ENCODE results near the gene AKT1S1. TPM values are rescaled to one million over a fixed set of nuclear protein-coding genes. Genes with fewer than 3 reads are reported as not detected.

The AKT1S1 gene
- total RNA-seq, 1 donor from 2014 or later: 116 TPM

- H3K27ac ChIP-seq (ENCODE audit: low read depth, low read length): no peak overlapping the region
- no peak for DNase-seq (ENCODE audit: low read depth)
- Mint-ChIP-seq H3K9me3 (ENCODE audit: unreplicated experiment) (peaks cover 2% of the 10 kb centered on the region), H3K4me3 (ENCODE audit: unreplicated experiment) (no peak overlapping the region), H3K4me1 (ENCODE audit: low read depth, unreplicated experiment) (peaks cover 21% of the 10 kb centered on the region), H3K36me3 (ENCODE audit: low read depth, unreplicated experiment) (peaks cover 12% of the 10 kb centered on the region), H3K27me3 (ENCODE audit: low read depth, unreplicated experiment) (no peaks in the 10 kb centered on the region), H3K27ac (ENCODE audit: unreplicated experiment) (no peak overlapping the region)
- H3K4me3 ChIP-seq (ENCODE audit: insufficient read depth, low read depth, low read length): no peak overlapping the region
- no peak overlapping the region for H2AFZ ChIP-seq (ENCODE audit: low read depth, low read length)
- H4K20me1 ChIP-seq (ENCODE audit: insufficient read depth, low read length): peaks cover 76% of the 10 kb centered on the region
- H3K36me3 ChIP-seq (ENCODE audit: insufficient read depth, low read length): no peaks in the 10 kb centered on the region
- H3K27me3 ChIP-seq (ENCODE audit: insufficient read depth, low read length): no peaks in the 10 kb centered on the region
- H3K9ac ChIP-seq (ENCODE audit: low read length): no peak overlapping the region
- no peak overlapping the region for H3K4me2 ChIP-seq (ENCODE audit: low read length)
- peaks cover 53% of the 10 kb centered on the region for H3K79me2 ChIP-seq (ENCODE audit: insufficient read depth, low read length)
- H3K4me1 ChIP-seq (ENCODE audit: insufficient read depth, low read length): peaks cover 34% of the 10 kb centered on the region
- FAIRE-seq: no peak
- TF ChIP-seq CTCF (IDR thresholded peaks at IDR 0.05; ENCODE audit: insufficient read depth, low read depth, low read length) (no peak), EZH2 (IDR thresholded peaks at IDR 0.05; ENCODE audit: insufficient read depth, low read length) (no peak)
- H3K9me3 ChIP-seq (ENCODE audit: insufficient read depth, low read depth, low read length): no peaks in the 10 kb centered on the region
These were observed 22.5 kb downstream of the AKT1S1 start for GRCh38 chr19:49854378-49855263.

GRCh38 chr19:49853852-49854377, 23.2 kb downstream of the AKT1S1 start:
- FAIRE-seq (no peak), DNase-seq (ENCODE audit: low read depth) (no peak)
- peaks cover 18% of the 10 kb centered on the region for H3K4me1 Mint-ChIP-seq (ENCODE audit: low read depth, unreplicated experiment)
- Histone ChIP-seq H3K4me2 (ENCODE audit: low read length) (peak overlapping the region; percentile 7), H3K27me3 (ENCODE audit: insufficient read depth, low read length) (no peaks in the 10 kb centered on the region), H3K4me3 (ENCODE audit: insufficient read depth, low read depth, low read length) (no peak overlapping the region), H3K36me3 (ENCODE audit: insufficient read depth, low read length) (no peaks in the 10 kb centered on the region), H3K4me1 (ENCODE audit: insufficient read depth, low read length) (peaks cover 30% of the 10 kb centered on the region), H3K79me2 (ENCODE audit: insufficient read depth, low read length) (peaks cover 57% of the 10 kb centered on the region), H3K27ac (ENCODE audit: low read depth, low read length) (no peak overlapping the region), H2AFZ (ENCODE audit: low read depth, low read length) (no peak overlapping the region), H3K9ac (ENCODE audit: low read length) (no peak overlapping the region), H4K20me1 (ENCODE audit: insufficient read depth, low read length) (peaks cover 73% of the 10 kb centered on the region), H3K9me3 (ENCODE audit: insufficient read depth, low read depth, low read length) (no peaks in the 10 kb centered on the region)
- H3K4me3 Mint-ChIP-seq (ENCODE audit: unreplicated experiment): peak overlapping the region; percentile 54
- peaks cover 14% of the 10 kb centered on the region for H3K36me3 Mint-ChIP-seq (ENCODE audit: low read depth, unreplicated experiment)
- H3K27ac Mint-ChIP-seq (ENCODE audit: unreplicated experiment): no peak overlapping the region
- H3K27me3 Mint-ChIP-seq (ENCODE audit: low read depth, unreplicated experiment): no peaks in the 10 kb centered on the region
- H3K9me3 Mint-ChIP-seq (ENCODE audit: unreplicated experiment): peaks cover 7% of the 10 kb centered on the region
- no peak for TF ChIP-seq EZH2 (IDR thresholded peaks at IDR 0.05; ENCODE audit: insufficient read depth, low read length)
- no peak for TF ChIP-seq CTCF (IDR thresholded peaks at IDR 0.05; ENCODE audit: insufficient read depth, low read depth, low read length)
